K562 (cell line): ENCODE data around the gene NRCAM. TPM values are rescaled to one million over a fixed set of nuclear protein-coding genes. Genes with fewer than 3 reads are reported as not detected.

Experiments
- ATAC-seq: fragments of 200-7000 bp; cut with Tn5 transposase; 3 replicates; pipeline ENCODE4 v1.9.1; 2020; ENCODE audit warnings: moderate library complexity
- BruUV-seq: library from RNA; stranded (reverse); fragments of 400-500 nt; replicated peaks from 2 replicates; lab custom pipeline; 2021; lab: Mats Ljungman, UMichigan
- CTCF ChIA-PET: fragments of 300-600 bp; formaldehyde crosslinking; extraction: SDS; loops from one replicate; lab custom pipeline; 2021; ENCODE audit warnings: low intra/inter-chr PET ratio; lab: Yijun Ruan, JAX
- POLR2A ChIA-PET: fragments of 300-600, 350-650 bp; sonication (Branson Sonifier 250); formaldehyde crosslinking; extraction: SDS; loops from one replicate; lab custom pipeline; 2021; ENCODE audit warnings: antibody characterized with exemption, inconsistent platforms; lab: Yijun Ruan, JAX
- DNase-seq, 4 experiments: peaks; one replicate each; pipeline versions ENCODE4 v3.0.0 to v3.0.0-alpha.2; 2011 to 2018; ENCODE audit warnings: low spot score in 3 of 4, mixed read lengths in 3 of 4; ENCODE audit errors: extremely low read depth in 1 of 4
- FAIRE-seq: peaks from 2 replicates; lab custom pipeline; 2011; peaks lifted over from hg19 to GRCh38; lab: Jason Lieb, UNC
- H2AFZ ChIP-seq: 2 replicates; pipeline ENCODE4 v1.6.0; 2011; ENCODE audit warnings: low read depth, low read length, control low read depth, inconsistent platforms
- H3K27ac ChIP-seq: fragments of 200-600 bp; 3 replicates; pipeline ENCODE4 v1.8.0; 2011; ENCODE audit warnings: low read depth, mild to moderate bottlenecking, control low read depth, inconsistent platforms, low read length, moderate library complexity, mixed read lengths; ENCODE audit errors: extremely low read depth
- H3K27me3 ChIP-seq, 2 experiments: fragments of 300-600 bp in 1 of 2; 2 replicates in 1 of 2; 3 replicates in 1 of 2; pipeline versions ENCODE4 v1.6.0 to v1.8.0; 2011; ENCODE audit warnings: inconsistent platforms in 2 of 2, low read length in 2 of 2, mild to moderate bottlenecking in 1 of 2, mixed read lengths in 1 of 2, moderate library complexity in 1 of 2; ENCODE audit not compliant: control insufficient read depth in 2 of 2, insufficient read depth in 2 of 2
- H3K36me3 ChIP-seq: fragments of 300-600 bp; 3 replicates; pipeline ENCODE4 v1.8.0; 2011; ENCODE audit warnings: mild to moderate bottlenecking, low read length, inconsistent platforms; ENCODE audit not compliant: control insufficient read depth, insufficient read depth
- H3K4me1 ChIP-seq, 2 experiments: fragments of 200-600 bp in 1 of 2; replicated peaks in 1 of 2; 2 replicates in 1 of 2; 3 replicates in 1 of 2; pipeline versions ENCODE4 v1.5.1 to v1.8.0; 2011; ENCODE audit warnings: inconsistent platforms in 2 of 2, low read length in 2 of 2, mild to moderate bottlenecking in 1 of 2, mixed read lengths in 1 of 2, moderate library complexity in 1 of 2; ENCODE audit not compliant: control insufficient read depth in 2 of 2, insufficient read depth in 2 of 2
- H3K4me2 ChIP-seq: 2 replicates; pipeline ENCODE4 v1.6.1; 2011; ENCODE audit warnings: low read length, control low read depth, inconsistent platforms, mixed read lengths; ENCODE audit not compliant: insufficient read depth
- H3K4me3 ChIP-seq: fragments of 200-600 bp; sonication (generic), shearing (Covaris generic); 2 replicates; pipeline ENCODE4 v1.5.1; 2016; ENCODE audit warnings: control low read depth, inconsistent platforms
- H3K79me2 ChIP-seq: fragments of 200-600 bp; 3 replicates; pipeline ENCODE4 v1.8.0; 2011; ENCODE audit warnings: low read length, inconsistent platforms; ENCODE audit not compliant: control insufficient read depth, insufficient read depth
- H3K9ac ChIP-seq, 2 experiments: 2 replicates each; pipeline versions ENCODE4 v1.6.0 to v1.6.1; 2011; ENCODE audit warnings: low read depth in 2 of 2, low read length in 2 of 2, control low read depth in 1 of 2, inconsistent platforms in 1 of 2, mild to moderate bottlenecking in 1 of 2, mixed read lengths in 1 of 2; ENCODE audit not compliant: insufficient read depth in 1 of 2
- H3K9me1 ChIP-seq: one replicate; pipeline ENCODE4 v1.6.0; 2011; ENCODE audit warnings: inconsistent platforms, mild to moderate bottlenecking, low read length, moderate library complexity; ENCODE audit not compliant: control insufficient read depth, insufficient read depth
- H3K9me3 ChIP-seq: replicated peaks from 2 replicates; pipeline ENCODE4 v1.5.1; 2011; ENCODE audit warnings: low read depth, low read length, inconsistent platforms; ENCODE audit not compliant: control insufficient read depth, insufficient read depth
- H4K20me1 ChIP-seq: replicated peaks from 2 replicates; pipeline ENCODE4 v1.6.1; 2011; ENCODE audit warnings: low read length, inconsistent platforms, mixed read lengths; ENCODE audit not compliant: control insufficient read depth, insufficient read depth
- CEBPG ChIP-seq, 3 experiments: fragments of 200-800 bp in 1 of 3; sonication (Bioruptor generic) in 1 of 3; sonication (generic) in 1 of 3; formaldehyde crosslinking in 1 of 3; IDR thresholded peaks in 2 of 3; conservative IDR thresholded peaks in 1 of 3; 2 replicates each; pipeline versions ENCODE4 v1.6.1 to v1.8.0; 2016 to 2022; ENCODE audit warnings: missing compliant biosample characterization in 2 of 3, missing genetic modification characterization in 2 of 3, mild to moderate bottlenecking in 1 of 3, missing genetic modification reagents in 1 of 3
- KDM2B ChIP-seq: fragments of 250-450 bp; sonication (Bioruptor Pico); IDR thresholded peaks from 2 replicates; pipeline ENCODE4 v1.8.0; 2021; ENCODE audit warnings: mild to moderate bottlenecking, moderate library complexity
- MAFF ChIP-seq: IDR thresholded peaks from 2 replicates; pipeline ENCODE4 v1.6.1; 2012; ENCODE audit warnings: low read length, improper control_type of control experiment
- SNIP1 ChIP-seq: fragments of 450-650 bp; IDR thresholded peaks from 2 replicates; pipeline ENCODE4 v1.7.1; 2017; ENCODE audit warnings: low read depth, mild to moderate bottlenecking
- STAT6 ChIP-seq: sonication (generic); formaldehyde crosslinking; IDR thresholded peaks from 2 replicates; pipeline ENCODE4 v1.8.1; 2023; ENCODE audit warnings: mild to moderate bottlenecking, missing genetic modification reagents
- ZEB2 ChIP-seq: fragments of 450-650 bp; IDR thresholded peaks from 2 replicates; pipeline ENCODE4 v1.6.1; 2016
- ZNF436 ChIP-seq: fragments of 250-450, 450-650 bp; sonication (Bioruptor Pico); formaldehyde crosslinking; IDR thresholded peaks from 2 replicates; pipeline ENCODE4 v1.7.0; 2020; ENCODE audit warnings: mild to moderate bottlenecking
- ZNF695 ChIP-seq: fragments of 450-650 bp; formaldehyde crosslinking; IDR thresholded peaks from 2 replicates; pipeline ENCODE4 v1.4.0; 2020; ENCODE audit warnings: mild to moderate bottlenecking, moderate library complexity
- WGBS: fragments of 100-300 bp; shearing (Covaris generic); methylation state at CpG from one replicate; pipeline ENCODE4 v1.1.6; 2016; ENCODE audit warnings: low coverage, mixed read lengths; ENCODE audit not compliant: insufficient coverage; ENCODE audit errors: missing lambda C conversion rate; 5-methylcytosine and 5-hydroxymethylcytosine counted together
- in situ Hi-C: fragments of 300-500 bp; cut with MboI; formaldehyde crosslinking; loops from 4 replicates; pipeline ENCODE4 v1.15.0; 2018; ENCODE audit warnings: inconsistent platforms, mixed read lengths
- intact Hi-C: fragments of 100-400 bp; cut with micrococcal nuclease; formaldehyde crosslinking; loops from 2 replicates; pipeline ENCODE4 v1.14.2; 2022
- polyA plus RNA-seq, 8 experiments: library from polyadenylated mRNA; depleted of rRNA in 4 of 8; stranded (reverse) in 5 of 8; unstranded in 3 of 8; fragments of >200 nt; fragmentation: Nextera tagmentation in 2 of 8; fragmentation: Illumina TruSeq in 1 of 8; extraction: Ambion mirVana in 2 of 8; extraction: Trizol in 1 of 8; gene quantifications; 2 replicates each; pipeline versions ENCODE4 v1.2.1 to v1.2.3, GENCODE V29; 2011 to 2014; ENCODE audit warnings: inconsistent platforms in 1 of 8, missing spikeins in 1 of 8
- total RNA-seq, 7 experiments: library from RNA; depleted of rRNA in 6 of 7; stranded (reverse); fragments of >200 nt in 6 of 7; fragmentation: Illumina TruSeq in 2 of 7; extraction: Trizol in 2 of 7; gene quantifications; 2 replicates each; pipeline versions ENCODE4 v1.2.1 to v1.2.3, GENCODE V29; 2011 to 2021; ENCODE audit warnings: low replicate concordance in 1 of 7
- TF ChIP-seq, protein P1 (sequence below), 2 experiments: fragments of 450-650 bp; conservative IDR thresholded peaks; 2 replicates each; pipeline ENCODE4 v1.6.1; 2017; ENCODE audit warnings: mild to moderate bottlenecking in 2 of 2, moderate library complexity in 2 of 2
- TF ChIP-seq, protein P2 (sequence below): fragments of 450-650 bp; formaldehyde crosslinking; IDR thresholded peaks from 2 replicates; pipeline ENCODE4 v1.4.0; 2022; ENCODE audit warnings: missing genetic modification characterization

NRCAM gene
- total and polyA plus RNA-seq, 9 of the 15 experiments (the other 6 are each of a cell fraction or from before 2014, with no cell fraction given) = 0.03 to 0.54 (median 0.12) TPM; not detected in 1

GRCh38 chr7:108245523-108246226, 210.6 kb downstream of the NRCAM start (continued):
- TF ChIP-seq, protein P1, sequence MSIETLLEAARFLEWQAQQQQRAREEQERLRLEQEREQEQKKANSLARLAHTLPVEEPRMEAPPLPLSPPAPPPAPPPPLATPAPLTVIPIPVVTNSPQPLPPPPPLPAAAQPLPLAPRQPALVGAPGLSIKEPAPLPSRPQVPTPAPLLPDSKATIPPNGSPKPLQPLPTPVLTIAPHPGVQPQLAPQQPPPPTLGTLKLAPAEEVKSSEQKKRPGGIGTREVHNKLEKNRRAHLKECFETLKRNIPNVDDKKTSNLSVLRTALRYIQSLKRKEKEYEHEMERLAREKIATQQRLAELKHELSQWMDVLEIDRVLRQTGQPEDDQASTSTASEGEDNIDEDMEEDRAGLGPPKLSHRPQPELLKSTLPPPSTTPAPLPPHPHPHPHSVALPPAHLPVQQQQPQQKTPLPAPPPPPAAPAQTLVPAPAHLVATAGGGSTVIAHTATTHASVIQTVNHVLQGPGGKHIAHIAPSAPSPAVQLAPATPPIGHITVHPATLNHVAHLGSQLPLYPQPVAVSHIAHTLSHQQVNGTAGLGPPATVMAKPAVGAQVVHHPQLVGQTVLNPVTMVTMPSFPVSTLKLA (conservative IDR thresholded peaks at IDR 0.05) = 0 out of 4 replicates have a peak, but pooled peaks of 1 of the 2 experiments have one; percentile 15
- TF ChIP-seq ZNF436 (CRISPR knock-in tag) = no peak
- TF ChIP-seq, protein P2, sequence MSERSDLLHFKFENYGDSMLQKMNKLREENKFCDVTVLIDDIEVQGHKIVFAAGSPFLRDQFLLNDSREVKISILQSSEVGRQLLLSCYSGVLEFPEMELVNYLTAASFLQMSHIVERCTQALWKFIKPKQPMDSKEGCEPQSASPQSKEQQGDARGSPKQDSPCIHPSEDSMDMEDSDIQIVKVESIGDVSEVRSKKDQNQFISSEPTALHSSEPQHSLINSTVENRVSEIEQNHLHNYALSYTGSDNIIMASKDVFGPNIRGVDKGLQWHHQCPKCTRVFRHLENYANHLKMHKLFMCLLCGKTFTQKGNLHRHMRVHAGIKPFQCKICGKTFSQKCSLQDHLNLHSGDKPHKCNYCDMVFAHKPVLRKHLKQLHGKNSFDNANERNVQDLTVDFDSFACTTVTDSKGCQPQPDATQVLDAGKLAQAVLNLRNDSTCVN (CRISPR knock-in tag) = no peak
- no peak for TF ChIP-seq ZEB2
- TF ChIP-seq CEBPG (CRISPR knock-in tag; IDR thresholded peaks at IDR 0.05) = no peak
- peak; percentile 39 to 77; a peak in 3 of 4 replicates for TF ChIP-seq CEBPG (tag; conservative IDR thresholded peaks at IDR 0.05 in 1 of 2, IDR thresholded peaks at IDR 0.05 in 1 of 2)

DNA sequence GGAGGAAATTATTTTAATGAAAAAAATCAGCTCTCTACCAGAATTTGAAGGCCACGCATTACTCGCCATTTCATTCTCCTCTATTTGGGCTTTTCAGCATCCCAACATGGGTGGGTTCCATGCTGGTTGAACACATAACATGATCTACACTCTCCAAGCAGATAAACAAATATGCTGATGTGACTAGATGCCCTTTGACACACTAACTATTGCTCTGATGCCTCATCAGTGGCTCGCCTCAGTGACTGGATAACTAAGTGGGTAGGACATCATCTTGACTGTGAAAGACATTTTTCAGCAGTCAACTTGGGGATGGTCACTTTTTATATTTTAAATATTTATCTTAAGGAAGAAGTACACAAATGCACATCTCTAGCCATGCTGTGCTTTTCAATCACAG, 212.1 kb downstream of the NRCAM start:
- BruUV-seq = no TSS peak
- Histone ChIP-seq H3K27ac (no peak overlapping the region), H2AFZ (no peak overlapping the region), H3K9ac (no peak overlapping the region), H3K4me1 (peaks cover 11 to 34% of the 10 kb centered on the region in 2 experiments), H3K36me3 (no peaks in the 10 kb centered on the region), H3K4me2 (no peak overlapping the region), H3K79me2 (no peaks in the 10 kb centered on the region), H3K9me3 (no peaks in the 10 kb centered on the region; the same call in 1 of the 2 replicates), H3K4me3 (no peak overlapping the region), H3K27me3 (no peaks in the 10 kb centered on the region), H4K20me1 (no peaks in the 10 kb centered on the region), H3K9me1 (no peaks in the 10 kb centered on the region)
- WGBS = 84% methylated on average over 3 of the region's 3 CpGs
- in situ Hi-C loops (no loop called here), intact Hi-C loops (no loop called here)
- no peak for FAIRE-seq
- CTCF ChIA-PET = no interaction called here
- no peak for DNase-seq
- POLR2A ChIA-PET = interaction anchor here (0.7 to 4.0 kb wide), 4 partner anchors 8 to 326 kb away, joined by 3 to 29 read pairs (median 5); no protein-coding TSS in a partner anchor
- no peak for ATAC-seq
- TF ChIP-seq SNIP1 = no peak
- no peak for TF ChIP-seq ZNF695 (CRISPR knock-in tag)
- no peak for TF ChIP-seq STAT6
- no peak for TF ChIP-seq KDM2B (CRISPR knock-in tag)
- TF ChIP-seq MAFF = 0 out of 2 replicates have a peak, but pooled peaks have one; percentile 21
- TF ChIP-seq CEBPG (CRISPR knock-in tag; IDR thresholded peaks at IDR 0.05) = no peak
- no peak for TF ChIP-seq CEBPG (tag; conservative IDR thresholded peaks at IDR 0.05 in 1 of 2, IDR thresholded peaks at IDR 0.05 in 1 of 2)
